HEK293 (cell line): ENCODE data around the gene MIA2.

Experiments
- CTCF ChIP-seq: fragments of 450-650 bp; formaldehyde crosslinking; IDR thresholded peaks from 2 replicates; pipeline ENCODE4 v1.5.1; 2016; ENCODE audit warnings: missing biosample characterization, missing genetic modification characterization
- ELK4 ChIP-seq: IDR thresholded peaks from 2 replicates; pipeline ENCODE4 v1.6.1; 2011; ENCODE audit warnings: mild to moderate bottlenecking, low read depth, low read length, borderline replicate concordance
- IKZF3 ChIP-seq: fragments of 450-650 bp; IDR thresholded peaks from 2 replicates; pipeline ENCODE4 v1.5.0; 2018; ENCODE audit warnings: missing biosample characterization, mild to moderate bottlenecking, missing genetic modification characterization, moderate library complexity
- ZBTB1 ChIP-seq: fragments of 450-650 bp; formaldehyde crosslinking; IDR thresholded peaks from 2 replicates; pipeline ENCODE4 v1.5.1; 2016; ENCODE audit warnings: missing biosample characterization, missing genetic modification characterization
- ZNF274 ChIP-seq, 2 experiments: fragments of 200-500 bp in 1 of 2; fragments of 450-650 bp in 1 of 2; sonication (Bioruptor generic) in 1 of 2; formaldehyde crosslinking in 1 of 2; IDR thresholded peaks; 2 replicates each; pipeline versions ENCODE4 v1.5.1 to v1.6.1; 2014 to 2016; ENCODE audit warnings: borderline replicate concordance in 1 of 2, inconsistent platforms in 1 of 2, low read length in 1 of 2, missing biosample characterization in 1 of 2, missing genetic modification characterization in 1 of 2

GRCh38 chr14:39211109-39211741, 22.5 kb upstream of the MIA2 start:
- TF ChIP-seq ELK4 (no peak), ZBTB1 (tag by site-specific recombination) (no peak), CTCF (tag by site-specific recombination) (no peak), ZNF274 (IDR thresholded peaks at IDR 0.05; ENCODE audit: low read length) (no peak), ZNF274 (tag by site-specific recombination; IDR thresholded peaks at IDR 0.05; ENCODE audit: borderline replicate concordance) (no peak), IKZF3 (tag by site-specific recombination) (no peak)
